Osteocyte (in vitro differentiated cells): ENCODE measurements around the gene GNG14. TPM values are rescaled to one million over a fixed set of nuclear protein-coding genes. Genes with fewer than 3 reads are reported as not detected.
A peak's percentile ranks its signal among the peaks of the same experiment; 100 is the strongest.

Experiments used
- DNase-seq: peaks from one replicate; pipeline ENCODE4 v3.0.0; 2021; ENCODE audit warnings: mixed read lengths; ENCODE audit not compliant: unreplicated experiment; ENCODE audit errors: extremely low spot score
- H3K27ac Mint-ChIP-seq: one replicate; pipeline ENCODE4 v1.8.0; 2021; ENCODE audit warnings: mild to moderate bottlenecking, mixed read lengths; ENCODE audit not compliant: unreplicated experiment
- H3K27me3 Mint-ChIP-seq: one replicate; pipeline ENCODE4 v1.8.0; 2021; ENCODE audit warnings: mixed read lengths; ENCODE audit not compliant: unreplicated experiment
- H3K36me3 Mint-ChIP-seq: one replicate; pipeline ENCODE4 v1.8.0; 2021; ENCODE audit warnings: mixed read lengths; ENCODE audit not compliant: unreplicated experiment
- H3K4me1 Mint-ChIP-seq: one replicate; pipeline ENCODE4 v1.8.0; 2021; ENCODE audit warnings: mixed read lengths; ENCODE audit not compliant: unreplicated experiment
- H3K4me3 Mint-ChIP-seq: one replicate; pipeline ENCODE4 v1.8.0; 2021; ENCODE audit warnings: mild to moderate bottlenecking, moderate library complexity, mixed read lengths; ENCODE audit not compliant: unreplicated experiment
- H3K9me3 Mint-ChIP-seq: one replicate; pipeline ENCODE4 v1.8.0; 2021; ENCODE audit warnings: mixed read lengths; ENCODE audit not compliant: unreplicated experiment
- CTCF ChIP-seq: fragments of 200-600 bp; sonication (generic); IDR thresholded peaks from 2 replicates; pipeline ENCODE4 v1.5.0; 2021; ENCODE audit warnings: antibody characterized with exemption, mild to moderate bottlenecking, moderate library complexity
- total RNA-seq: library from RNA; stranded (reverse); gene quantifications from 2 replicates; pipeline ENCODE4 v1.2.1, GENCODE V29; 2021

Gene GNG14
- total RNA-seq, 1 donor from 2014 or later = not detected

DNA sequence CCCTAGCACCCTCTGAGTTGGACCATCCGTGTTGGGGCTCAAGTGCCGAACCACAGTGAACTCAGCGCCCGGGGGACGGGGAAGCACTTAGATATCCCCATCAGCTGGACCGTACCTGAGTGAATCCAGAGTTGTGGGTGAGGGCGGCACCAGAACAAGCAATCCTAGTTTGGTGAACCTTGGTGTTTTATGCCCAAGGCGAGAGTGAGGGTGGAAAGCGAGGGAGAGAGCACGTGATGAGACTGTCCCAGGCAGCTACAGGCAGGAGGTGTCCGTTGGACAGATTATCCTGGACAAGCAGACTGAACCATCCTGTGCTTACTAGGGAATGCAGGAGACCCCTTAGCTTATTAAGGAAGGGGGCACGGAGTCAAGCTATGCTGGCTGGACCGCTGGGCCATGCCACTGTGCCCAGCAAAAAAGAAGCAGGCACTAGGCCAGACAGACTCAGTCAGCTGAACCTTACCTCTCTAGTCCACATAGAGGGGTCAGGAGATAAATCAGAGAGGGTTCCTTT, 50.1 kb downstream of the GNG14 start:
- no peak for TF ChIP-seq CTCF
- no peaks in the 10 kb centered on the region for H3K9me3 Mint-ChIP-seq
- no peak for DNase-seq
- H3K27ac Mint-ChIP-seq = peak overlapping the region; percentile 98
- no peaks in the 10 kb centered on the region for H3K27me3 Mint-ChIP-seq
- peaks cover 26% of the 10 kb centered on the region for H3K4me1 Mint-ChIP-seq
- H3K4me3 Mint-ChIP-seq = peak overlapping the region; percentile 100
- peaks cover 9% of the 10 kb centered on the region for H3K36me3 Mint-ChIP-seq

Other genes starting within 250 kb of the GNG14 start
- 1.7 and 2.2 TPM in 2 replicates for gene ZNF443, start 247.0 kb upstream of the GNG14 start, total RNA-seq
- gene ZNF709, start 203.2 kb upstream of the GNG14 start, total RNA-seq = 3.4 and 3.9 TPM in 2 replicates
- 10.7 and 12.9 TPM in 2 replicates for gene ZNF564, start 136.5 kb upstream of the GNG14 start, total RNA-seq
- gene ZNF490, start 77.2 kb upstream of the GNG14 start, total RNA-seq = 9.2 TPM in 2 replicates
- gene ZNF791, start 77.1 kb upstream of the GNG14 start, total RNA-seq = 25.0 and 26.1 TPM in 2 replicates
- gene MAN2B1, start 21.3 kb upstream of the GNG14 start, total RNA-seq = 116 and 120 TPM in 2 replicates
- gene WDR83, start 21.2 kb upstream of the GNG14 start, total RNA-seq = 11.4 and 12.4 TPM in 2 replicates
- 64.3 and 68.4 TPM in 2 replicates for gene DHPS, start 6.1 kb upstream of the GNG14 start, total RNA-seq
- gene FBXW9, start 8.6 kb downstream of the GNG14 start, total RNA-seq = 10.9 and 11.4 TPM in 2 replicates
- gene TNPO2, start 35.9 kb downstream of the GNG14 start, total RNA-seq = 79.0 and 93.3 TPM in 2 replicates
- 151 and 160 TPM in 2 replicates for gene TRIR, start 46.7 kb downstream of the GNG14 start, total RNA-seq
- gene GET3, start 49.5 kb downstream of the GNG14 start, total RNA-seq = 72.1 and 77.0 TPM in 2 replicates
- not detected in 2 replicates for gene BEST2, start 63.8 kb downstream of the GNG14 start, total RNA-seq
- gene HOOK2, start 87.6 kb downstream of the GNG14 start, total RNA-seq = 24.6 and 26.8 TPM in 2 replicates
- gene JUNB, start 103.5 kb downstream of the GNG14 start, total RNA-seq = 141 and 158 TPM in 2 replicates
- gene PRDX2, start 113.8 kb downstream of the GNG14 start, total RNA-seq = 235 TPM in 2 replicates
- gene THSD8, start 114.1 kb downstream of the GNG14 start, total RNA-seq = 8.2 and 8.4 TPM in 2 replicates
- gene RNASEH2A, start 118.6 kb downstream of the GNG14 start, total RNA-seq = 7.6 and 10.0 TPM in 2 replicates
- not detected in 2 replicates for gene RTBDN, start 146.6 kb downstream of the GNG14 start, total RNA-seq
- gene MAST1, start 150.5 kb downstream of the GNG14 start, total RNA-seq = 0.32 TPM in 1 of 2 replicates, not detected in the other
- gene DNASE2, start 193.5 kb downstream of the GNG14 start, total RNA-seq = 47.3 and 57.0 TPM in 2 replicates
- gene KLF1, start 199.2 kb downstream of the GNG14 start, total RNA-seq = not detected in 2 replicates
- 23.1 and 23.8 TPM in 2 replicates for gene GCDH, start 203.2 kb downstream of the GNG14 start, total RNA-seq
- not detected in 2 replicates for gene SYCE2, start 231.3 kb downstream of the GNG14 start, total RNA-seq
- 55.6 and 60.3 TPM in 2 replicates for gene FARSA, start 245.7 kb downstream of the GNG14 start, total RNA-seq